Spinal cord (tissue), 10 donors: ENCODE results near the gene SEC14L5. TPM values are rescaled to one million over a fixed set of nuclear protein-coding genes. Genes with fewer than 3 reads are reported as not detected.
A peak's percentile ranks its signal among the peaks of the same experiment; 100 is the strongest.
"Not testable (repeated sequence)": the region's sequence is repeated elsewhere in the genome, so short reads cannot be mapped to it uniquely, and the experiment has no call there.

Source experiments
- DNase-seq, 6 donors: peaks; one replicate each; pipeline versions ENCODE4 v3.0.0 to v3.0.0-alpha.2; 2013 to 2015; ENCODE audit warnings: low spot score in 6 of 6, low read depth in 4 of 6
- H3K27ac ChIP-seq: one replicate; pipeline ENCODE4 v1.5.1; 2013; ENCODE audit warnings: low read depth, low read length, control low read depth
- H3K27me3 ChIP-seq: one replicate; pipeline ENCODE4 v1.6.1; 2013; ENCODE audit warnings: low read length; ENCODE audit not compliant: control insufficient read depth, insufficient read depth
- H3K36me3 ChIP-seq: one replicate; pipeline ENCODE4 v1.6.1; 2013; ENCODE audit warnings: low read length; ENCODE audit not compliant: control insufficient read depth, insufficient read depth
- H3K4me1 ChIP-seq: one replicate; pipeline ENCODE4 v1.6.1; 2013; ENCODE audit warnings: low read length; ENCODE audit not compliant: control insufficient read depth, insufficient read depth
- H3K4me3 ChIP-seq: one replicate; pipeline ENCODE4 v1.5.1; 2013; ENCODE audit warnings: low read depth, low read length, control low read depth
- H3K9me3 ChIP-seq: one replicate; pipeline ENCODE4 v1.6.1; 2013; ENCODE audit warnings: low read length; ENCODE audit not compliant: control insufficient read depth, insufficient read depth
- WGBS: methylation state at CpG from one replicate; pipeline ENCODE4 v1.1.5; 2013; ENCODE audit warnings: missing lambda C conversion rate; ENCODE audit not compliant: insufficient coverage; 5-methylcytosine and 5-hydroxymethylcytosine counted together
- polyA plus RNA-seq, 2 donors: library from polyadenylated mRNA; unstranded; fragments of 120-200 nt; gene quantifications; one replicate each; pipeline ENCODE4 v1.2.1, GENCODE V29; 2013; ENCODE audit not compliant: insufficient read length in 2 of 2
- total RNA-seq, 2 donors: library from RNA; depleted of rRNA in 1 of 2; stranded (reverse); fragments of 120-200 nt in 1 of 2; fragments of >200 nt in 1 of 2; gene quantifications; one replicate each; pipeline versions ENCODE4 v1.2.3 to v1.2.4, GENCODE V29; 2013 to 2014
- donor health status: healthy.

SEC14L5 gene
- total and polyA plus RNA-seq, 4 donors = 0.93 to 4.5 (median 1.7) TPM

GRCh38 chr16:4948903-4949766, 9.0 kb upstream of the SEC14L5 start:
- H3K27ac ChIP-seq = no peak overlapping the region

GRCh38 chr16:4949986-4950385, 8.1 kb upstream of the SEC14L5 start:
- H3K4me3 ChIP-seq = no peak overlapping the region
- no peaks in the 10 kb centered on the region for H3K36me3 ChIP-seq
- 80% methylated on average over 4 of the region's 10 CpGs for WGBS
- H3K4me1 ChIP-seq = peaks cover 2% of the 10 kb centered on the region
- no peaks in the 10 kb centered on the region for H3K9me3 ChIP-seq
- no peak for DNase-seq
- no peak overlapping the region for H3K27ac ChIP-seq
- H3K27me3 ChIP-seq = no peaks in the 10 kb centered on the region

More at GRCh38 chr16:4948903-4949766, 9.0 kb upstream of the SEC14L5 start:
- H3K27me3 ChIP-seq = peaks cover 4% of the 10 kb centered on the region
- DNase-seq = no peak
- WGBS = 68% methylated on average over 16 of the region's 16 CpGs
- no peaks in the 10 kb centered on the region for H3K9me3 ChIP-seq
- H3K4me3 ChIP-seq = no peak overlapping the region
- H3K4me1 ChIP-seq = peaks cover 10% of the 10 kb centered on the region
- no peaks in the 10 kb centered on the region for H3K36me3 ChIP-seq

DNA sequence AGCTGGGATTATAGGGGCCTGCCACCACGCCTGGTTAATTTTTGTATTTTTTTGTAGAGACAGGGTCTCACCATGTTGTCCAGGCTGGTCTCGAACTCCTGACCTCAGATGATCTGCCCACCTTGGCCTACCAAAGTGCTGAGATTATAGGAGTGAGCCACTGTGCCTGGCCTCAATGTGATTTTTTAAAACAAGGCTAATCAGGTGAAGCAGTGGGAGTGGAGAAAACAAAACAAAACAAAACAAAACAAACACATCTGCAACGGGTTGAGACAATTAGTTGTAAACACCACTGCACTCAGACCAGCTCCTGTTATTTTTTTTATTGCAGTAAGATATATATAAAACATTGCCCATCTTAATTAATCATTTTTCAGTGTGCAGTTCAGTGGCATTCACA, 6.5 kb upstream of the SEC14L5 start:
- not testable (repeated sequence) for H3K36me3 ChIP-seq, H3K9me3 ChIP-seq, DNase-seq, H3K27me3 ChIP-seq, H3K4me1 ChIP-seq, H3K4me3 ChIP-seq, H3K27ac ChIP-seq
- WGBS = no CpG with 5 or more reads among the region's 3 CpGs

DNA sequence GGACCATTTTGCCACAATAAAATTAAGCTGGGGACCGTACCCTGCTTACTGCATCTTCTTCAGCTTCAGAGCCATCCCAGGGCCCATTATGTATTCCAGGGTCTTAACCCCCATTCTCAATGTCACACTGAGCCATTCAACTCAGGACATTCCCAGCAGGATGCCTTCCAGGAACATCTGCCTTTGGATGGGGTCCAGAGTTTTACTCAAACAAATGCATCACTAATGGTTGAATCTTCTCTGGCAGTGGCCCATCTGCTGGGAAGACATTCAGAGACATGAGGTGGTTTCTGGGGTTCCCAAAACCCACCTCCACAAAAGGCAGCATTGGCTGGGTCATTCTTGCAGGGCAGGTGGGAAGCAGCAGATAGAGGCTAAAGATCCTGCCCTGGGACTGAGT, 3.4 kb upstream of the SEC14L5 start:
- Histone ChIP-seq H3K4me1 (peaks cover 21% of the 10 kb centered on the region), H3K9me3 (no peaks in the 10 kb centered on the region), H3K4me3 (no peak overlapping the region), H3K27ac (no peak overlapping the region), H3K36me3 (no peaks in the 10 kb centered on the region), H3K27me3 (peaks cover 11% of the 10 kb centered on the region)
- DNase-seq = no peak
- WGBS = 35% methylated on average over 1 of the region's 1 CpG

- Histone ChIP-seq H3K4me3 (peak overlapping the region; percentile 52), H3K27me3 (peaks cover 13% of the 10 kb centered on the region), H3K27ac (no peak overlapping the region), H3K36me3 (no peaks in the 10 kb centered on the region), H3K9me3 (no peaks in the 10 kb centered on the region), H3K4me1 (peaks cover 23% of the 10 kb centered on the region)
- no peak for DNase-seq
- 37% methylated on average over 7 of the region's 10 CpGs for WGBS
These were observed 760 bp upstream of the SEC14L5 start for GRCh38 chr16:4957420-4957719.

DNA sequence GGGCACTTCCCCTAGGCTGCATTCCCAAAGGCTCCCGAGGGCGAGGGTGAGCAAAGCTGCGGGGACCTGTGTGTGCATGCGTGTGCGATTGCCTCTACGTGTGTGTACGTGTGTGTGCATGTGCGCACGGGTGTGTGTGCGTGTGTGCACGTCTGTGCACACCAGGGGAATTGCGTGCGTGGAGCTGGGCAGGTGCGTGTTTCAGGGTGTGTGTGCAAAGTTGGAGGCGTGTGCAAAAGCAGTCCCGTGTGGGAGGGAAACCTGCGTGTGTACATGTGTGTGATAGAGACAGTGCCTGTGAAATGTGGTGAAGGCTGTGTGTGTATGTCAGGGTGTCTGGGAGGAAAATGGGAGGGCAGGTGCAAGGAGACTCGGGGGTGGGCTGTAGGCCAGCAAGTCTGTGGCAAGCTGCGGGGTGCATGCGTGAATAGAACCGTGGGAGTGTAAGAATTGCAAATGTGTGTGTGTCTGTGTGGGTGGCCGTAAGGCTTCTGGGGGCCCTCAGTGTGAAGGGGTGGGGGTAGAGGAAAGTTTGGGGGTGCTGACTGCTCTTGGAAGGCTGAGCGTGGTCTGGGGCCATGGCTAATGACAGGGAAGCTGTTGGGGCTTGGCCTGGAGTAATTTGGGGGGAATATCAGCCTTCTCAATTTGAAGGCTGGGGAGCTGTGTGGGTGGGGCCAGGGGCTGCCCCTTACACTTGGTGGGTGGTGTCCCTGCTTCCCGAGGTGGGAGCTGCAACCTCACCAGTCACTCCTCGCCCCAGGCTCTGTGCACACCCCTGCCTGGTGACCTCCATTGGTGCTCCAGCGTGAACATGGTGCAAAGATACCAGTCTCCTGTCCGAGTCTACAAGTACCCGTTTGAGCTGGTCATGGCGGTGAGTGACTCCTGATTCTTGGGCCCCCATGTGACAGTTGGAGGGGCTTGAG, 644 bp downstream of the SEC14L5 start:
- H3K4me3 ChIP-seq = peak overlapping the region; percentile 56
- H3K27ac ChIP-seq = no peak overlapping the region
- no peaks in the 10 kb centered on the region for H3K9me3 ChIP-seq
- H3K27me3 ChIP-seq = peaks cover 13% of the 10 kb centered on the region
- H3K4me1 ChIP-seq = peaks cover 25% of the 10 kb centered on the region
- 38% methylated on average over 28 of the region's 29 CpGs for WGBS
- DNase-seq = no peak
- no peaks in the 10 kb centered on the region for H3K36me3 ChIP-seq

GRCh38 chr16:4960579-4960978, 2.4 kb downstream of the SEC14L5 start:
- no peaks in the 10 kb centered on the region for H3K9me3 ChIP-seq
- no peak overlapping the region for H3K4me3 ChIP-seq
- no peak for DNase-seq
- WGBS = 77% methylated on average over 5 of the region's 6 CpGs
- H3K4me1 ChIP-seq = peaks cover 28% of the 10 kb centered on the region
- no peak overlapping the region for H3K27ac ChIP-seq
- peaks cover 13% of the 10 kb centered on the region for H3K27me3 ChIP-seq
- H3K36me3 ChIP-seq = no peaks in the 10 kb centered on the region

DNA sequence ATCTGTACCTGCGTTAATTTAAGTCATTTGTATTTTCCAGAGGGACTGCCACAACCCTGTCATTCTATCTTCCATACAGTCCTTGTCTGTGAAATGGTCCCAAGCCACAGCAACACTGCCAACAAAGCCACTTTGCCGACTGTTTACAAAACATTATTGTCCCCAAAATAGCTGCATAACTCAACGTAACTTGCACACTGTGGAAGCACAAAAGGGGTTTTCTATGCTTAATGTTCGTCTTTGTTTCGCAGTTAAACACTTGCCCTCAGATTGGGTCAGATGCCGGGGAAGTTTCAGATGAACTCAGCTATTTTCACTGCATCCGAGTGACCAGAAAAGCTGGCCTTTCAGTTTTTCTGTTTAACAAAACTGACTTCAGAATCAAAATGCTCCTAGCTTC, 4.6 kb downstream of the SEC14L5 start:
- Histone ChIP-seq H3K9me3 (no peaks in the 10 kb centered on the region), H3K27ac (peak overlapping the region; percentile 3), H3K4me3 (no peak overlapping the region), H3K4me1 (peaks cover 22% of the 10 kb centered on the region), H3K27me3 (peaks cover 13% of the 10 kb centered on the region), H3K36me3 (no peaks in the 10 kb centered on the region)
- 36% methylated on average over 5 of the region's 7 CpGs for WGBS
- peak in 2 of 6 donors; percentile 21 to 35 for DNase-seq

- H3K4me3 ChIP-seq = not testable (repeated sequence)
These were observed 5.4 kb downstream of the SEC14L5 start for GRCh38 chr16:4963527-4963926.

More at GRCh38 chr16:4963527-4963926, 5.4 kb downstream of the SEC14L5 start:
- Histone ChIP-seq H3K27ac (peak overlapping the region; percentile 3), H3K4me1 (peaks cover 15% of the 10 kb centered on the region), H3K27me3 (peaks cover 11% of the 10 kb centered on the region)
- H3K9me3 ChIP-seq, H3K36me3 ChIP-seq, DNase-seq: not testable (repeated sequence)
- 82% methylated on average over 3 of the region's 7 CpGs for WGBS
